Panc1 (cell line): ENCODE results near the gene DAZAP1.

Experiments
- POLR2AphosphoS5 ChIP-seq: IDR thresholded peaks from 2 replicates; pipeline ENCODE4 v1.6.1; 2012; ENCODE audit warnings: mild to moderate bottlenecking, low read depth, low read length, moderate library complexity
- SIN3A ChIP-seq: IDR thresholded peaks from 2 replicates; pipeline ENCODE4 v1.6.1; 2012; ENCODE audit warnings: low read depth, mild to moderate bottlenecking, low read length, moderate library complexity, borderline replicate concordance; ENCODE audit not compliant: insufficient read depth
- TCF7L2 ChIP-seq: IDR thresholded peaks from 2 replicates; pipeline ENCODE4 v1.6.1; 2011; ENCODE audit warnings: mild to moderate bottlenecking, low read depth, low read length, inconsistent platforms
- TF ChIP-seq, protein P1 (sequence below): fragments of 450-650 bp; IDR thresholded peaks from 2 replicates; pipeline ENCODE4 v1.5.1; 2017; ENCODE audit warnings: mild to moderate bottlenecking
- TF ChIP-seq, protein P2 (sequence below), 2 experiments: IDR thresholded peaks; 2 replicates each; pipeline ENCODE4 v1.6.1; 2011 to 2012; ENCODE audit warnings: low read depth in 2 of 2, control low read depth in 1 of 2, low read length in 1 of 2, mild to moderate bottlenecking in 1 of 2, moderate library complexity in 1 of 2; ENCODE audit not compliant: insufficient read depth in 1 of 2

- no peak for TF ChIP-seq SIN3A
- no peak for TF ChIP-seq POLR2AphosphoS5
- TF ChIP-seq, protein P1, sequence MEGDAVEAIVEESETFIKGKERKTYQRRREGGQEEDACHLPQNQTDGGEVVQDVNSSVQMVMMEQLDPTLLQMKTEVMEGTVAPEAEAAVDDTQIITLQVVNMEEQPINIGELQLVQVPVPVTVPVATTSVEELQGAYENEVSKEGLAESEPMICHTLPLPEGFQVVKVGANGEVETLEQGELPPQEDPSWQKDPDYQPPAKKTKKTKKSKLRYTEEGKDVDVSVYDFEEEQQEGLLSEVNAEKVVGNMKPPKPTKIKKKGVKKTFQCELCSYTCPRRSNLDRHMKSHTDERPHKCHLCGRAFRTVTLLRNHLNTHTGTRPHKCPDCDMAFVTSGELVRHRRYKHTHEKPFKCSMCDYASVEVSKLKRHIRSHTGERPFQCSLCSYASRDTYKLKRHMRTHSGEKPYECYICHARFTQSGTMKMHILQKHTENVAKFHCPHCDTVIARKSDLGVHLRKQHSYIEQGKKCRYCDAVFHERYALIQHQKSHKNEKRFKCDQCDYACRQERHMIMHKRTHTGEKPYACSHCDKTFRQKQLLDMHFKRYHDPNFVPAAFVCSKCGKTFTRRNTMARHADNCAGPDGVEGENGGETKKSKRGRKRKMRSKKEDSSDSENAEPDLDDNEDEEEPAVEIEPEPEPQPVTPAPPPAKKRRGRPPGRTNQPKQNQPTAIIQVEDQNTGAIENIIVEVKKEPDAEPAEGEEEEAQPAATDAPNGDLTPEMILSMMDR = no peak
- TF ChIP-seq, protein P2, sequence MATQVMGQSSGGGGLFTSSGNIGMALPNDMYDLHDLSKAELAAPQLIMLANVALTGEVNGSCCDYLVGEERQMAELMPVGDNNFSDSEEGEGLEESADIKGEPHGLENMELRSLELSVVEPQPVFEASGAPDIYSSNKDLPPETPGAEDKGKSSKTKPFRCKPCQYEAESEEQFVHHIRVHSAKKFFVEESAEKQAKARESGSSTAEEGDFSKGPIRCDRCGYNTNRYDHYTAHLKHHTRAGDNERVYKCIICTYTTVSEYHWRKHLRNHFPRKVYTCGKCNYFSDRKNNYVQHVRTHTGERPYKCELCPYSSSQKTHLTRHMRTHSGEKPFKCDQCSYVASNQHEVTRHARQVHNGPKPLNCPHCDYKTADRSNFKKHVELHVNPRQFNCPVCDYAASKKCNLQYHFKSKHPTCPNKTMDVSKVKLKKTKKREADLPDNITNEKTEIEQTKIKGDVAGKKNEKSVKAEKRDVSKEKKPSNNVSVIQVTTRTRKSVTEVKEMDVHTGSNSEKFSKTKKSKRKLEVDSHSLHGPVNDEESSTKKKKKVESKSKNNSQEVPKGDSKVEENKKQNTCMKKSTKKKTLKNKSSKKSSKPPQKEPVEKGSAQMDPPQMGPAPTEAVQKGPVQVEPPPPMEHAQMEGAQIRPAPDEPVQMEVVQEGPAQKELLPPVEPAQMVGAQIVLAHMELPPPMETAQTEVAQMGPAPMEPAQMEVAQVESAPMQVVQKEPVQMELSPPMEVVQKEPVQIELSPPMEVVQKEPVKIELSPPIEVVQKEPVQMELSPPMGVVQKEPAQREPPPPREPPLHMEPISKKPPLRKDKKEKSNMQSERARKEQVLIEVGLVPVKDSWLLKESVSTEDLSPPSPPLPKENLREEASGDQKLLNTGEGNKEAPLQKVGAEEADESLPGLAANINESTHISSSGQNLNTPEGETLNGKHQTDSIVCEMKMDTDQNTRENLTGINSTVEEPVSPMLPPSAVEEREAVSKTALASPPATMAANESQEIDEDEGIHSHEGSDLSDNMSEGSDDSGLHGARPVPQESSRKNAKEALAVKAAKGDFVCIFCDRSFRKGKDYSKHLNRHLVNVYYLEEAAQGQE (IDR thresholded peaks at IDR 0.05; ENCODE audit: insufficient read depth in 1 of 2, low read depth in 2 of 2, low read length in 1 of 2) = no peak
- TF ChIP-seq TCF7L2 = no peak
Observed at GRCh38 chr19:1430246-1430645, 22.9 kb downstream of the DAZAP1 start.
